ENCODE data around the gene SERPINB5.

Gene SERPINB5

GRCh38 chr18:63487676-63488075, 10.9 kb downstream of the SERPINB5 start:
- TF ChIP-seq ZNF274 (IDR thresholded peaks at IDR 0.05; ENCODE audit: low read depth, low read length): no peak
- no peak overlapping the region for H3K4me3 ChIP-seq (ENCODE audit: low read length)

- no peak for TF ChIP-seq ZNF274 (IDR thresholded peaks at IDR 0.05; ENCODE audit: low read depth, low read length)
These were observed 11.4 kb downstream of the SERPINB5 start for GRCh38 chr18:63488160-63488559.

GRCh38 chr18:63492851-63493250, 16.1 kb downstream of the SERPINB5 start:
- no peak for TF ChIP-seq ZNF274 (IDR thresholded peaks at IDR 0.05; ENCODE audit: low read depth, low read length)
- no peak overlapping the region for H3K4me3 ChIP-seq (ENCODE audit: low read length)

More at GRCh38 chr18:63488160-63488559, 11.4 kb downstream of the SERPINB5 start:
- no peak overlapping the region for H3K4me3 ChIP-seq (ENCODE audit: low read length)

GRCh38 chr18:63495675-63496074, 18.9 kb downstream of the SERPINB5 start:
- H3K4me3 ChIP-seq (ENCODE audit: low read length): no peak overlapping the region
- no peak for TF ChIP-seq ZNF274 (IDR thresholded peaks at IDR 0.05; ENCODE audit: low read depth, low read length)

- TF ChIP-seq ZNF274 (IDR thresholded peaks at IDR 0.05; ENCODE audit: low read depth, low read length): no peak
- no peak overlapping the region for H3K4me3 ChIP-seq (ENCODE audit: low read length)
These were observed 29.0 kb downstream of the SERPINB5 start for GRCh38 chr18:63505566-63506335.

- H3K4me3 ChIP-seq (ENCODE audit: low read length): no peak overlapping the region
- no peak for TF ChIP-seq ZNF274 (IDR thresholded peaks at IDR 0.05; ENCODE audit: low read depth, low read length)
These were observed 29.5 kb downstream of the SERPINB5 start for GRCh38 chr18:63506336-63506646.

- H3K4me3 ChIP-seq (ENCODE audit: low read length): no peak overlapping the region
- no peak for TF ChIP-seq ZNF274 (IDR thresholded peaks at IDR 0.05; ENCODE audit: low read depth, low read length)
These were observed 31.8 kb downstream of the SERPINB5 start for GRCh38 chr18:63508596-63508995.

- TF ChIP-seq ZNF274 (IDR thresholded peaks at IDR 0.05; ENCODE audit: low read depth, low read length): no peak
- H3K4me3 ChIP-seq (ENCODE audit: low read length): no peak overlapping the region
These were observed 34.5 kb downstream of the SERPINB5 start for GRCh38 chr18:63511285-63511684.

GRCh38 chr18:63514326-63514725, 37.6 kb downstream of the SERPINB5 start:
- H3K4me3 ChIP-seq (ENCODE audit: low read length): no peak overlapping the region
- no peak for TF ChIP-seq ZNF274 (IDR thresholded peaks at IDR 0.05; ENCODE audit: low read depth, low read length)

- H3K4me3 ChIP-seq (ENCODE audit: low read length): no peak overlapping the region
- no peak for TF ChIP-seq ZNF274 (IDR thresholded peaks at IDR 0.05; ENCODE audit: low read depth, low read length)
These were observed 38.3 kb downstream of the SERPINB5 start for GRCh38 chr18:63514888-63515678.

- no peak for TF ChIP-seq ZNF274 (IDR thresholded peaks at IDR 0.05; ENCODE audit: low read depth, low read length)
- H3K4me3 ChIP-seq (ENCODE audit: low read length): no peak overlapping the region
These were observed 39.0 kb downstream of the SERPINB5 start for GRCh38 chr18:63515801-63516200.

GRCh38 chr18:63518178-63519012, 41.6 kb downstream of the SERPINB5 start:
- TF ChIP-seq ZNF274 (IDR thresholded peaks at IDR 0.05; ENCODE audit: low read depth, low read length): no peak
- no peak overlapping the region for H3K4me3 ChIP-seq (ENCODE audit: low read length)

- TF ChIP-seq ZNF274 (IDR thresholded peaks at IDR 0.05; ENCODE audit: low read depth, low read length): no peak
- H3K4me3 ChIP-seq (ENCODE audit: low read length): no peak overlapping the region
These were observed 43.4 kb downstream of the SERPINB5 start for GRCh38 chr18:63520053-63520685.

GRCh38 chr18:63523660-63524059, 46.9 kb downstream of the SERPINB5 start:
- H3K4me3 ChIP-seq (ENCODE audit: low read length): no peak overlapping the region
- TF ChIP-seq ZNF274 (IDR thresholded peaks at IDR 0.05; ENCODE audit: low read depth, low read length): no peak
